Measurements from ENCODE around the gene WDFY3. TPM values are rescaled to one million over a fixed set of nuclear protein-coding genes. Genes with fewer than 3 reads are reported as not detected.

Gene WDFY3
- total RNA-seq, 1 donor from 2014 or later, result 267 TPM

DNA sequence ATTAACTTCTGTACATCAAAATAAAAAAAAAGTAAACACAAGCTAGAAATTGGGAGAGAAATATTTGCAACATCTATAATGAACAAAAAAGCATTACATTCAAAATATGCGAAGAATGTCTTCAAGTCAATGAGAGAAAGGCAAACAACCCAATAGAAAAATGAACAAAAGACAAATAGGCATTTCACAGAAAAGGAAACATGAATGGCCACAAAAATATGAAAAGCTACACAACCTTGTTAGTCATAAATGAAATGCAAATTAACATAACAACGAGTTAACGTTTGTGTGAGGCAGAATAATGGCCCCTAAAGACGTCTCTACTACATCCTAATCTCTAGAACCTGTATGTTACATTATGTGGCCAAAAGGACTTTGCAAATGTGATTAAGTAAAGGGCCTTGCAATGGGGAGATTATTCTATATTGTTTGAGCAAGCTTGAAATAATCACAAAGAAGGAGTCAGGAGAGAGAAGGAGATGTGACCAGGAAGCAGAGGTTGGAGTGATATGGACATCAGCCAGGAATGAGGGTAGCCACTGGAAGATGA, 86.8 kb downstream of the WDFY3 start:
- peaks cover 21% of the 10 kb centered on the region for H3K4me1 Mint-ChIP-seq (ENCODE audit: low read depth, unreplicated experiment)

DNA sequence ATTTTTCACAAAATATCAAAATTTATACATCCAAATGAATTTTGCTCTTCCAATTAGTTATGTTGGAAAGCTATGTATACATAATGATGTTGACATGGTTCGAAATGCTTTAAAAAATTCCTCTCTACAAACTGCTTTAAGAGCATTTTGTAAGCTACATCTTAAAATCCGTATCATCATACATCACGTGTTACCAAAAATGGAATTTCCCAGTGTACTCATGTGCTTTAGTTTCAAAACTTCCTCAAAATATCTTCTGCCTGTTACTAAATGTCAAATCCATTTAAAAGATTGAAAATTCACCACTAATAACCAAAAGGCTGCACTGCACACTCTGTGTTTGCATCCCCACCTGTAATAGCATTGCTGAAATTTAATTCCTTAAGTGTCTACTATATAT, 87.9 kb downstream of the WDFY3 start:
- Mint-ChIP-seq H3K4me1 (ENCODE audit: low read depth, unreplicated experiment) (peaks cover 21% of the 10 kb centered on the region), H3K27ac (ENCODE audit: unreplicated experiment) (no peak overlapping the region), H3K4me3 (ENCODE audit: unreplicated experiment) (no peak overlapping the region), H3K27me3 (ENCODE audit: unreplicated experiment) (peaks cover 5% of the 10 kb centered on the region), H3K9me3 (ENCODE audit: unreplicated experiment) (peaks cover 3% of the 10 kb centered on the region), H3K36me3 (ENCODE audit: unreplicated experiment) (peaks cover 4% of the 10 kb centered on the region)
- no peak for TF ChIP-seq CTCF (IDR thresholded peaks at IDR 0.05; ENCODE audit: partially characterized antibody, unreplicated experiment)
- DNase-seq, result no peak

More for the DNA sequence above, 86.8 kb downstream of the WDFY3 start:
- TF ChIP-seq CTCF (IDR thresholded peaks at IDR 0.05; ENCODE audit: partially characterized antibody, unreplicated experiment), result no peak
- Mint-ChIP-seq H3K4me3 (ENCODE audit: unreplicated experiment) (no peak overlapping the region), H3K36me3 (ENCODE audit: unreplicated experiment) (peaks cover 4% of the 10 kb centered on the region), H3K9me3 (ENCODE audit: unreplicated experiment) (peaks cover 3% of the 10 kb centered on the region), H3K27me3 (ENCODE audit: unreplicated experiment) (peaks cover 5% of the 10 kb centered on the region), H3K27ac (ENCODE audit: unreplicated experiment) (no peak overlapping the region)
- no peak for DNase-seq

- H3K27me3 Mint-ChIP-seq (ENCODE audit: unreplicated experiment), result peaks cover 5% of the 10 kb centered on the region
- H3K4me3 Mint-ChIP-seq (ENCODE audit: unreplicated experiment), result no peak overlapping the region
- TF ChIP-seq CTCF (IDR thresholded peaks at IDR 0.05; ENCODE audit: partially characterized antibody, unreplicated experiment), result no peak
- peaks cover 4% of the 10 kb centered on the region for H3K36me3 Mint-ChIP-seq (ENCODE audit: unreplicated experiment)
- H3K27ac Mint-ChIP-seq (ENCODE audit: unreplicated experiment), result no peak overlapping the region
- peaks cover 5% of the 10 kb centered on the region for H3K9me3 Mint-ChIP-seq (ENCODE audit: unreplicated experiment)
- DNase-seq, result no peak
- H3K4me1 Mint-ChIP-seq (ENCODE audit: low read depth, unreplicated experiment), result peaks cover 21% of the 10 kb centered on the region
These were observed 88.4 kb downstream of the WDFY3 start for GRCh38 chr4:84878090-84878489.

DNA sequence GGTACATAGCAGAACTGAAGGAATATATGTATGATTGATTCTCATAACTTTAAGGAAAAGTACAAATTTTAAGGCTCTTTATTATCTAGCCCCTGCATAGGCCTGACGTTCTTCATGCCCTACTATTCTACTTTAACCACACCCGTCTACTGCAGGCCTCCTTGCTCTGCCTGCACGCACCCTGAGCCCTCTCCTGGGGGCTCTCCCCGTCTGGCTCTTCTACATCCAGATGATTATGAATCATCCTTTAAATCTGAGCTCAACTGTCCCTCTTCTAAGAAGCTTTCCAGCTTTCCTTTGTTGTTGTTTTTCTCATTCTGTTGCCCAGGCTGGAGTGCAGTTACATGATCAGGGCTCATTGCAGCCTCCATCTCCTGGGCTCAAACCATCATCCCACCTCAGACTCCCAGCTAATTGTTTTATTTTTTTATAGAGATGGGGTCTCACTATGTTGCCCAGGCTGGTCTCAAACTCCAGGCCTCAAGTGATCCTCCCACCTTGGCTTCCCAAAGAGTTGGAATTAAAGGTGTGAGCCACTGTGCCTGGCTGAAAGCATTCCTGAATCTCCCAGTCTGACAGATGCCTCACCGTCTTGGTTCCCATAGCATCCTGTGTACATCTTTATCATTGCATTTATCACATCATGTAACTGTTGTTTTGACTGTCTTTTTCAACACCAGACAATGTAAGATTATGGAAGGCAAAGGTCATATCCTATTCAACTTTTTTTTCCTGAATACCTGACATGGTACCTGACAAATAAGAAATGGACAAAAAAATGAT, 89.2 kb downstream of the WDFY3 start:
- H3K9me3 Mint-ChIP-seq (ENCODE audit: unreplicated experiment), result peaks cover 5% of the 10 kb centered on the region
- peak; percentile 22 for DNase-seq
- H3K27me3 Mint-ChIP-seq (ENCODE audit: unreplicated experiment), result peaks cover 5% of the 10 kb centered on the region
- H3K4me3 Mint-ChIP-seq (ENCODE audit: unreplicated experiment), result peak overlapping the region; percentile 10
- TF ChIP-seq CTCF (IDR thresholded peaks at IDR 0.05; ENCODE audit: partially characterized antibody, unreplicated experiment), result no peak
- peak overlapping the region; percentile 60 for H3K27ac Mint-ChIP-seq (ENCODE audit: unreplicated experiment)
- peaks cover 4% of the 10 kb centered on the region for H3K36me3 Mint-ChIP-seq (ENCODE audit: unreplicated experiment)
- H3K4me1 Mint-ChIP-seq (ENCODE audit: low read depth, unreplicated experiment), result peaks cover 25% of the 10 kb centered on the region

Data from glutamatergic neuron (in vitro differentiated cells).